SK-N-DZ (cell line): ENCODE data around the gene NLRC5.
"Not testable (repeated sequence)": the region's sequence is repeated elsewhere in the genome, so short reads cannot be mapped to it uniquely, and the experiment has no call there.

Experiments
- DNase-seq: peaks from one replicate; pipeline ENCODE4 v3.0.0-alpha.2; 2015; ENCODE audit warnings: low spot score

NLRC5 gene

DNA sequence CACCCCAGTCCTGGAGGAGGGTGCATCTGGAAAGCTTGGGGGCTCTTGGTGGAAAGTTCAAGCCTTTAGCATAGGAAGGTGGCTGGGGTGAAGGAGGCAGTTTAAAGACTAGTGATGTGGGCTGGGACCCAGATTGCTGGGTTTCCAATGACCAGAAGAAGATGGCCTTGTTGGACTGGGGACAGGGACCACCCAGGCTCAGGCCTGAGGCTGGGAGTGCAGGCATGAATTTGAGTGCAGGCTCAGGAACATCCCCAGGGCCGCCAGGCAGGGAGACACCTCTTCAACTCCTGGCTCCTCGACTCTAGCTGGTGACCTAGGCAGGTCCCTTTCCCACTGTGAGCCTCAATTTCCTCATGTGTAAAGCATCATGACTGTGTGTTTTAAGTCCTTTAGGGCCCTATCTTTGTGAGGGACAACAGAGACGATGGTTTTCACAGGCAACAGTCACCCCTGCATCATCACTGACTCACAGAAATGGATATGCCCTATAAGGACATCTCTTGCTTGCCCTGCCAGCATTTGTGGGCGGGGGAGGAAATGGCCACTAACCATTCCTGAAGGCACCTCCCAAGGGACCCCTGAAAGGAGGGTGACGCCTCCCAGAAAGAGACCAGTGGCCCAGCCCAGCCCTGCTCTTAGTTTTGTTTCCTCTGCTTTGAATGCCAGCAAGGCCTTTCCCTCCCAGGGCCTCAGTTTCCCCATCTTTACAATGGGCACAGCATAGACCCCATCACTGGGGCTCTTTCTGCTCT, 11.1 kb downstream of the NLRC5 start:
- DNase-seq, result no peak

DNA sequence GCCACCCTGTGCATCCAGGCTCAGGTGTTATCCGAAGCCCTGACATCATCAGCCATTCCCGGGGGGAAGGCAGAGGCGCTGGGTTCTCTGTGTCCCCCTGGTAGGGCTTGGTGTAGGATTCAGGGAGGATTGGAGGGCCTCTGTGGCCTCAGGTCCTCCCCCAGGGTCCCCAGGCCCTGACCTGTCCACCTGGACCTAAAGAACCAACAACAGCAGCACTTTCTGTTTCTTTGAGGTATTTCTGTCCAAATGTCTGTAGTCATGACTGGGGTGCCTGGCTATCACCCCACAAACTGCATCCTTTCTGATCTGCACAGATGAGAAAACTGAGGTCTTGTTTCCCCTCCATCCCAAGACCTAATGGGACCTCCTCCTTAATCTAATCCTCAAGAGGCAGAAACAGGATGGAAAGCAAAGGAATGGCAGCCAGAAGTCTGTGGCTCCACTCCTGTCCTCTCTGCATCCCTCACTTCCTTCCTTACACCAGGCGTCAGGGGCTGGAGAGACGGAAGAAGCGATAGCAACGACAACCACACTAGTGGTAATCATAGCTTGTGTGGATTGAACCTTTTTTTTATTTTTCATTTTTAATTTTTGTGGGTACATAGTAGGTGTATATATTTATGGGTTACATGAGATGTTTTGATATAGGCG, 11.8 kb downstream of the NLRC5 start:
- no peak for DNase-seq

DNA sequence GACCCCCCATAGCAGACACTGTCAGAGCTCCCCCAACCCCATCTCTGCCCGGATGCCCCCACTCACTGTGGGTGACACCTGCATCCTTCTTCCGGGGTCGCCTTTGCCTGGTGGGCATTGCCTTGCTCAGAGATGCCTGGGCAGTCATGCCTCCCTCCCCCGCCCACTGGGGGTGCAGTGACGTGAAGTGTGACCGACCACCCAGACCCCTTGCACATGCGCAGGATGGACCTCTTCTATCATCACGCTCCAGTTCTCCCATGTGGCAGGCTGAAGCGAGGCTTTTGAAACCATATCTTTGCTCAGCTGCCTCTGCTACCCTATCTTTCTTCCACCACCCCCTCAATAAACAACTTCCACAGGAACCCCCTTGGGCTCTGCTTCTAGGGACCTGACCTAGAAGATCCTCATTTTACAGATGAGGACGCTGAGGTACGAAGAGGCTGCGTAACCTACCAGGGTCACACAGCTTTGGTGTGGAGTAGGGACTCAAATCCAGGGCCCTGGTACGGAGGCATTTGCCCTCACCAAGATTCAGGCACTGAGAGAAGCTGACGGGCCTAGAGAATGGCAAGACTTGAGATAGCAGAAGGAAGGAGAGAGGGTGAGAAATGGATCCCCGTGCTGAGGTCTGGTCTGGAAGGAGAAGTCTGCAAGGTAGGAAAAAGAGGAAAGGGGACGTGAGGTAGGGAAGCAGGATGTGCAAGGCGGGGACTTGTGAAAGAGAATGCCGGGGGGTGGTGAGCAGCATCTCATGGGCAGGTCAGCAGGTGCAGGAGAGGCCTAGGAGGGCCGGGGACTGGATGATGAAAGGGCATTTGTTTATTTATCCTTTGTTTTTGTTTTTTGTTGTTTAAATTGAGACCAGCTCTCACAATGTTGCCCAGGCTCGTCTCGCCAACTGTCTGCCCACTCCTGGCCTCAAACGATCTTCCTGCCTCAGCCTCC, 14.4 kb downstream of the NLRC5 start:
- DNase-seq, result no peak

DNA sequence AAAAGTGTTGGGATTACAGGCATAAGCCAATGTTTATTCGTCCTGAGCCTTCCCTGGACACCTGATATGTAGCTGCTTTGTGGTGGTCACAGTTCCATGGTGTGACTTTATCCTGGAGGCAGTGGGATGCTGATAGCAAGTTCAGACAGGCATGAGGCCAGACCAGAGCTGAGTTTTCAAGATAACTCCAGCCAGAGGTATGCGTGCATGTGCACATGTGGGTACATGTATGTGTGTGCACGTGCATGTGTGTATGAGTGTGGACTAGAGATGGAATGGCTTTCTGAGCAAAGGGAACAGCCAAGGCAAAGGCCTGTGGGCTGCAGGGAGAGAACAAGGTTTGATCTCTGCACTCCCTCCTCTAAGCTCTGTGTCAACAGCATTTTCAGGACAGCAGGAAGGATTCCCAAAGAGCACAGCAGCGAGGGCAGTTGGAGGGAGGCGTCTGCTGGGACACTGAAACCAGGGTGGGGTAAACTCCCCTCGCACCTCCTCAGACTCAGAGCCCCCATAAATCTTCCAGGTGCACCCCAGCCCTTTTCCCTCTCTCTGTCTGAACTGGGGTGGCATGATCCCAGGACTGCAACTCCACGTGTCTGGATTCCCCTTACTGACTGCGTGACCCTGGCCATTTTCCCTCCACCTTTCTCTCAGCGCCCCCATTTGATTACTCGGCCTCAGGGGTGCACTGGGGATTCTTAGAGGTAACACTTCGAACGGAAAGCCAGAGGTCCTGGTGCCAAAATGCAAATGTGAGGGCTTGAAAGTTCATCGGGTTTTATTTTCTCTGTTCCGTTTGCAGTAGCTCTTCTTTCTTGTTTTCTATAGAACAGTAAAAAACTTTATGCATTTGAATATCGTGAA, 15.3 kb downstream of the NLRC5 start:
- DNase-seq, result no peak

DNA sequence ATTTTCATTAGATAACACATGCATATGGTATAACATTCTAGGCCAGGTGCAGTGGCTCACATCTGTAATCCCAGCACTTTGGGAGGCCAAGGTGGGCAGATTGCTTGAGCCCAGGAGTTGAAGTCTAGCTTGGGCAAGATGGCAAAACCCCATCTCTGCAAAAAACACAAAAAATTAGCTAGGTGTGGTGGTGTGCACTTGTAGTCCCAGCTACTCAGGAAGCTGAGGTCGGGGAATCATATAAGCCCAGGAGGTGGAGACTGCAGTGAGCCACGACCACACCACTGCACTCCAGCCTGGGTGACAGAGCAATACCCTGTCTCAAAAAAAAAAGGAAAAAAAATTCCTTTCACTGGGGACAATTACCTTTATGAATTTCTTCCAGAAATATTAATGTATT, 16.2 kb downstream of the NLRC5 start:
- DNase-seq, result not testable (repeated sequence)

DNA sequence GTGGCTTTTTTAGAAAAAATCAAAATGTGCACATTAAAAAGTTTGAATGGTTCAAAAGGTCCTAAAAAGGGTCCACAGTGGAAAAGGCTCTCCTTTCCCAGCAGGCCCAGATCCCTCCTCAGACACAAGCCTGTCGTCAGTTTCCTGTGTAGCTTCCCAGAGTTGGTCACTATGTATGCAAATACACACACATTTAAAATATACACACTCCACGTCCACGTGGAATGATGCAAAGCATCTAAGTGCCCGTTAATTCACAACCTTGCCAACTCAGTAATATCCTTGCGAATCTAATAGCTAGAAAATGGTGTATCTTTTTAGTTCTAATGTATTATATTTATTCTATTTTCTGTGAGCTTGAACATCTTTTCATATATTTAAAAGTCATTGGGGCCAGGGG, 17.7 kb downstream of the NLRC5 start:
- DNase-seq, result no peak

DNA sequence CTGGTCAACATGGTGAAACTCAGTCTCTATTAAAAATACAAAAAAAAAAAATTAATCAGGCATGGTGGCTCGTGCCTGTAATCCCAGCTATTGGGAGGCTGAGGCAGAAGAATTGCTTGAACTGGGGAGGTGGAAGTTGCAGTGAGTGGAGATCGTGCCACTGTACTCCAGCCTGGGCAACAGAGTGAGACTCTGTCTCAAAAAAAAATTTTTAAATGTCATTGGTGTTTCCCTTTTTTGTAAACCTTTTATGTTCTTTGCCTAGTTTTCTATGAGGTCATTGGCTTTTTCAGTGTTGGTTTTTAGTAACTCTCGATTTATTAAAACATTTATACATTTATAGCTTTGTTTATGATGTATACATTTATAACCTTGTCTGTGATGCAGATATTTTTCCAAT, 18.2 kb downstream of the NLRC5 start:
- no peak for DNase-seq

DNA sequence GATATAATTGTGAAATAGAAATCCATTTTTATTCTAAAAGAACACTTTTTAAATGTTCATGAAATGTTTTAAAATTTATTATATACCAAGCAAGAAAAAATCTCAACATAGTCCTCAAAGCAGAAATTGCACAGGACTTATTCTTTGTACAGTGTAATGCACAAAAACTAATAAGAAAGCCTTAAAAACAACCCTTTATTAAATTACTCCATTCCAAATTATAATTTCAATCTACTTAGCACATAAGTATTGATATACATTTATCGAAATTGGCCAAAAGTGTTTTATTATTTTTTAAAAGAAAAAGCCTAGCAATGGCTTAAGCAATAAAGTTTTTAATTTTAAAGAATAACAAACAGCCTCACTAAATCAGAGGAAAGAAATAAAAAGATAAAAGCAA, 19.1 kb downstream of the NLRC5 start:
- DNase-seq, result no peak

DNA sequence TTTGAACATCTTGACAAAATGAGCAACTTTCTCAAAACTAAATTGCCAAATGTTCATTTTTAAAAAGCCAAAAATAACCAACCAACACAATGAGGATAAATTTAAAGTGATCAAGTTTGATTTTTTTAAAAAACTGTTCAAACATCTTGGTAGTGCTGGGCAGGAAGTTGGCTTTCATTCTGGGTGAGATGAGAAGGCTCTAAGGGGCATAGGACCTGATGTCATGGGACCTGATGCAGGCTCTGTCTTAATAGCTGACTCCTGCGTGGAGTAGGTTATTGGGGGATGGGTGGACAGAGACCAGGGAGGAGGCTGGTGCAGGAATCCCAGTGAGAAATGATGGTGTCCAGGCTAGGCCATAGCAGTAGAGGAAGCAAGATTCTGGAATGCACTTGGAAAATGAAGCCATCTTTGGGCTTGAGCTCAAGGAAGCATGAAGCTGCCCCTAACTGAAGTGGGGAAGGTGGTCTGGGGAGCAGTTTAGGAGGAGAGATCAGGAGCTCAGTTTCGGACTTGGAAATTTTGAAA, 20.4 kb downstream of the NLRC5 start:
- no peak for DNase-seq

DNA sequence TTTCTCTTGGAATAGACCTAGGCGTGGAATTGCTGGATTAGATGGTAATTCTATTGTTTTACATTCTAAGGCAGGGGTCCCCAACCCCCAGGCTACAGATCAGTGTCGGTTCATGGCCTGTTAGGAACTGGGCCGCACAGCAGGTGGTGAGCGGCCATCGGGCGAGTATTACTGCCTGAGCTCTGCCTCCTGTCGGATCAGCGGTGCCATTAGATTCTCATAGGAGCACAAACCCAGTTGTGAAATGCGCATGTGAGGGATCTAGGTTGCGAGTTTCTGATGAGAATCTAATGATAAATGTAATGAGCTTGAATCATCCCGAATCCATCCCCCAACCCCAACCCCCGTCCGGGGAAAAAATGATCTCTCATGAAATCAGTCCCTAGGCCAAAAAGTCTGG, 23.0 kb downstream of the NLRC5 start:
- no peak for DNase-seq

DNA sequence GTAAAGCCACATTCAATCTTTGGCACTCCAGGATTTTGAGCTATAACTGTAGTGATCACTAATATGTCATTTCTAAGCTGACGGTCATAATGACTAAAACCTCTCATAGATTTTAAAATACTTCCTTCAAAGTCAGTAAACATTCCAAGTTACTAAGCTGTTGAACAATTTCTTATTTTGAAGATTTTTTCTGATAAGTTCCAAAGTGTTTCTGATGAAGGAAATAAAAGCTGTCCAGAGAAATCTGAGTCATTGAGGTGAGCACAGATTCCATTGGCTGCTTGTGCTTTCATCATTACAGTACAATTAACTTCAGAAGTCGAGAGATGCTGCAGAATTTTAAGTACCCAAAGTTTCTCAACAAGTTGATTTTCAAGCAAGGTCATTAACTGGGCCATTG, 23.9 kb downstream of the NLRC5 start:
- no peak for DNase-seq

DNA sequence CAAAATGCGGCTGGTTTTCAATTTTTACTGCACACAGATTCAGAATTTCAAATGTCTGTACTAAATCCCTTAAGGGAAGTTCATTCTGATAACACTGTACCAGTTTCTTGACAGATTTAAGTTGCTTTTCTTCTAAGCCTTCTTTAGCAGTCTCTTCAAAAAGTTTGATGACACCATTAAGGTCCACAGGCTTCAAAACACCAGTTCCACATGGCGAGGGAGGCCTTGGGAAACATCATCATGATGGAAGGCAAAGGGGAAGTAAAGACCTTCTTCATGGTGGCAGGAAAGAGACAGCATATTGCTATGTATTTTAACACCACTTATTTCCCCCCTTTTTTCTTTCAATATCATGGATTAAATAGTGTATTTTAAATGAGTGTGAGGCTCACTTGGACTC, 24.5 kb downstream of the NLRC5 start:
- no peak for DNase-seq

DNA sequence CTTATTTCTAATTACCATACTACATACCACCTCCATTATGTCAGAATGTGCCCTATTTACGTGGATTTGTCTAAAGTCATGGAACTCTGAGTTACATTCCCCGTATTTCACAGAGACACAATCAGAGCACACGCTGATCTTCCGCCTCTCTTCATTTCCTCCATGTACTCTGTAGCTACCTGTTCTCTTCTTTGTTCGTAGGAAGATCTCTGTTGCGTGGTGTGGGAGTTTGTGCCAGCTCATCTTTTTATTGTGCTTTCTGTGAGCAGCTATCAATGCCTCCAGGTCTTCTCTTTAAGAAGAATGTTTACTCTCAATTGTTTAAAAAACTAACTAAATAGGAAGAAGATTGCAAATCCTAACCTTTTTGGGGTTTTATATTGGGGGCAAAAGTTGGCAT, 26.9 kb downstream of the NLRC5 start:
- DNase-seq, result no peak

DNA sequence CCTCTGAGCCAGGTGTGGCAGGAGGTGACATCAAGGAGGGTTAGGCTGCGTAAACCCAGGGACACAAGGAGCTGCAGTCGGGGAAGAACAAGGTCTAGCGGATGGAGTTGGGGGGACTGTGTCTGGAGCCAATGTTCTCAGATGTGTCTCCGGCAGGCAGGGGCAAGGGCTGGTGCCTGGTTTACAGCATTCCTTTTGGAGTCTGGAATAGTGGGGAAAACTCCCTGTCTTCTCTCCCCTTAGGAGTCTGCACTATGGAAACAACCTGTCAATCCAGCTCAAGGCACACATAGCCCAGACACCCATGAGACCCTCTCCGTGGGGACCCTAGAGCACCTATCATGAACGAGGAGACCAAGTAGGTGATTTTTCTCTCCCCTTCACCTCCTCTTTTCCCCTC, 27.5 kb downstream of the NLRC5 start:
- no peak for DNase-seq

DNA sequence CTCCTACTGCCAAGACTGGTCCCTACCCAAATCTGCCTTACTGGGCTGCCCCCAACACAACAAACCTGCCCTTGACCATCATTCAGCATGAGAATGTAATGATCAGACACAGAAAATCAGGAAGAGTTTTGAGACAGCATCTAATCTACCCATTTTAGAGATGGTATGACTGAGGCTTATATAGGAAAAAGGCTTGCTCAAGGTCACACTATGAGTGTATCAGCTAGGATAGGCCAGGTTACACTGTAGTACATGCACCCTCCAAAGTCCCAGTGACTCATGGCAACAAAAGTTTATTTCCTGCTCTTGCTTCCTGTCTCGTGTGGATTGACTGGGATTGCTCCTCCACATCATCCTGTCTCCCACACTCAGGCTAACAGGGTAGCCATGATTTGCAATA, 27.9 kb downstream of the NLRC5 start:
- DNase-seq, result no peak

DNA sequence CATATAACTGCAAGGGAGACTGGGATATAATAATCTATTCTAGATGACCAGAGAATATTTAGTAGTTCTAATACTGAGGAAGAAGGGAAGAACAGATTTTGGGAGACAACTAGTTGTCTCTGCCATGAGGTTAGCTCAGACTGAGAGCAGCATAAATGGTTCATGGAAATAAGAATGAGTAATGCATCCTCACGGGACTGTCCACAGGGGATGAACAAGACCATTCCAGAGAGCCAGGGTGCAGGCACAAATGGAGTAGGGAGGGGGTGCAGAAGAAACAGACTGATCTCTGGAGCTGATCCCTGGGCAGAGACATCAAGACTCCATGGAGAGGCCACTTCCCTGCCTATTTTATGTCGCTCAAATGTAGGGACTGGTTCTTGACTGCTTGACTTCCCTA, 30.4 kb downstream of the NLRC5 start:
- no peak for DNase-seq

DNA sequence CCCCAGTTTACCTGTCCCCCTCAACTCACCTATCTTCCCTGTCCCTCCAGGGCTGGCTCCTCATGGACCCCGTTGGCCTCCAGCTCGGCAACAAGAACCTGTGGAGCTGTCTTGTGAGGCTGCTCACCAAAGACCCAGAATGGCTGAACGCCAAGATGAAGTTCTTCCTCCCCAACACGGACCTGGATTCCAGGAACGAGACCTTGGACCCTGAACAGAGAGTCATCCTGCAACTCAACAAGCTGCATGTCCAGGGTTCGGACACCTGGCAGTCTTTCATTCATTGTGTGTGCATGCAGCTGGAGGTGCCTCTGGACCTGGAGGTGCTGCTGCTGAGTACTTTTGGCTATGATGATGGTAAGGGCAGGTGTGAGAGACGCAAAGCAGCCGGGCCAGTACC, 31.3 kb downstream of the NLRC5 start:
- no peak for DNase-seq

DNA sequence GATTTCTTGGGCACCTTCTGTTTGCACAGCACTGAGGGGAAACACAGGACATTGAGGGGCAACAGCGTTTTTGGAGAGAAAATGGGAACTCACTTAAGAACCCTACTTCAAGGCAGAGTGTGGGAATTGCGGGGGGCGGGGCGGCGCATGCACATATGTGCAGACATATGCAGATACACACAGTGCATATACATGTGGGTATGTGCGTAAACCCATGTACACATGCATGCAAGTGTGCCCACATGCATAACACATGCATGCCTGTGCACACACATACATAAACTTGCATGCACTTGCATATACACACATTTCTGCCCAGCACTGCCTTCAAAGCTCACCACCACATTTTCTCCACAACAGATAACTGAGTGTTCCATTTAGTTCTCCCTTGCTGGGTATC, 32.4 kb downstream of the NLRC5 start:
- no peak for DNase-seq

DNA sequence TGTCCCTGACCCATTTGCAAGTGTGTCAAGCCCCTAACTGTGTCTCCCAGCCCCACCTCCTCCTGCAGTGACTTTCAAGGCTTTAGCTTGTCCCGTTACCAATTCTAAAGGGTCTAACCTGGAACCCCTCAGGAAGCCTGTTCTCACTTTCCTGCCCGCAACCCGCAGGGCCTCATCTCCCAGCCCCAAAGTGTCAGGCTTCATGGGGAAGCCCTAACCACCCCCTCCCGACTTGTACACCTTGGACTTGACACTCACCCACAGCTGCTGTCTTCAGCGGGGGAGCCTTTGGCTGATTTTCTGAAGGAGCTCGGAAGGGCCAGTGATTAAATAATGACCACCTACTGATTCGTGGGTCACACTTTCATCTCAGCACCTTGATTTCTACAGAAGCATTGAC, 33.1 kb downstream of the NLRC5 start:
- DNase-seq, result no peak

DNA sequence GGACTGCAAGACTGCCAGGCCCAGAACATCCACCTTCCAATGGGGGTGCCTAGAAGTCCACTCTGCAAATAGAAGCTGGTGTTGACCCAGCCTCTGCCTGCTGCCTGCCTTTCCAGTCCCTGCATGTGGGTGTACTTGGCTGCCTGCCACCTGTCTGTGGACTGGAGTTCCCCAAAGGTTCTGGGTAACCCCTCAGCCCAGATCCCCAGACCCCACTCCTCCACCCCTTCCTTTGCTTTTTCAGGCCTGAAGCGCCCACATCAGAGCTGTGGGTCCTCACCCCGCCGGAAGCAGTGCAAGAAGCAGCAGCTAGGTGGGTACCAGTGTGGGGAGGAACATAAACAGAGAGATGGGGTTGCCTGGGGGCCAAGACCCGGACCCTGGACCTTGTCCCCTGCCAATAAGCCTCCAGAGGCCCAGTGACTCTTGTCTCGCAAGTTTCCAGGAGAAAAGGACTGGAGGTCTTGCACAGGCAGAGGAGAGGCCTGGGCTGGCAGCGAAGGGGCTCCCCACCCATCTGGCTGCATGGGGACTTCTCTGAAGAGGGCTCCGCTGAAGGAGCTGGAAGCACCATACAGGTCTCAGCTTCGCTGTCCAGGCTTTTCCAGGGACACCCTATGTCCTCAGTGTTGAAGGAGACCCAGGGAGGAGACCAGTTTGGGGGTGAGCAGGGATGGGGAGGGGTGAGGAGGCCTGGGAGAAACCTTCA, 34.3 kb downstream of the NLRC5 start:
- DNase-seq, result no peak
